RWPE2 (cell line): ENCODE results near the gene KAZN.
A peak's percentile ranks its signal among the peaks of the same experiment; 100 is the strongest.

Experiments
- ATAC-seq: fragments of 200-7000 bp; cut with Tn5 transposase; 3 replicates; pipeline ENCODE4 v1.9.1; 2021; ENCODE audit warnings: low read depth
- DNase-seq: peaks from one replicate; pipeline ENCODE4 v3.0.0-alpha.2; 2020; ENCODE audit warnings: low spot score
- H3K27ac ChIP-seq: fragments of 450-650 bp; 2 replicates; pipeline ENCODE4 v1.5.1; 2017; ENCODE audit warnings: mild to moderate bottlenecking; ENCODE audit not compliant: poor library complexity, severe bottlenecking
- H3K27me3 ChIP-seq: fragments of 250-450 bp; sonication (Bioruptor Pico); 2 replicates; pipeline ENCODE4 v1.5.1; 2021; ENCODE audit warnings: mild to moderate bottlenecking, moderate library complexity; ENCODE audit not compliant: insufficient read depth, poor library complexity, severe bottlenecking
- H3K36me3 ChIP-seq: fragments of 250-450 bp; sonication (Bioruptor Pico); 2 replicates; pipeline ENCODE4 v1.5.1; 2020; ENCODE audit warnings: low read depth, mild to moderate bottlenecking, moderate library complexity
- H3K4me1 ChIP-seq: fragments of 250-450 bp; sonication (Bioruptor Pico); 2 replicates; pipeline ENCODE4 v1.5.1; 2021; ENCODE audit warnings: mild to moderate bottlenecking, moderate library complexity; ENCODE audit not compliant: insufficient read depth, poor library complexity, severe bottlenecking
- H3K4me3 ChIP-seq: fragments of 250-450 bp; sonication (Bioruptor Pico); 2 replicates; pipeline ENCODE4 v1.5.1; 2021; ENCODE audit warnings: mild to moderate bottlenecking, moderate library complexity; ENCODE audit not compliant: severe bottlenecking
- H3K9me3 ChIP-seq: fragments of 250-450 bp; sonication (Bioruptor Pico); 2 replicates; pipeline ENCODE4 v1.5.1; 2021; ENCODE audit warnings: mild to moderate bottlenecking, moderate library complexity; ENCODE audit not compliant: severe bottlenecking
- TF ChIP-seq, protein P1 (sequence below): fragments of 450-650 bp; IDR thresholded peaks from one replicate; pipeline ENCODE4 v1.5.1; 2017; ENCODE audit warnings: mild to moderate bottlenecking, moderate library complexity; ENCODE audit not compliant: poor library complexity, severe bottlenecking

The KAZN gene

DNA sequence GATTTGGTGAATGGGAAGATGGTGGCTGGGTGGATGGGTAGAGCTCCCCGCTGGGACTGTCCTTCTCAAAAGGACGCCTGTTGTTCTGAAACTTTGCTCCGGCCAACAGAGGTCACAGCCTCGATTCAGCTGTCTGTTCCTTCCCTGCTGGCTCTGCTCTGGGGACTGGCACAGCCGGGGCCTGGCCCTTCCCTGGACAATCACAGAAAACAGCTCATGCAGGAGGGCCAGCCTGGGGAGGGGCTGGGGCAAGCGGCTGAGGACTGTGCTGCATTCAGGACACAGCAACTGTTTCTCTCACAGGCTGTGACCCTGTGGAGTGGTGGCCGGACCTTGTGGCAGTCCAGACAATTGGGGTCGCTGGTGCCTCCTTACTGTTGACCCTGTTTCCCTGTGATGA lies 444.4 kb downstream of the KAZN start:
- H3K4me3 ChIP-seq = no peak overlapping the region
- H3K27me3 ChIP-seq = no peaks in the 10 kb centered on the region
- H3K27ac ChIP-seq = no peak overlapping the region
- no peaks in the 10 kb centered on the region for H3K9me3 ChIP-seq
- TF ChIP-seq, protein P1, sequence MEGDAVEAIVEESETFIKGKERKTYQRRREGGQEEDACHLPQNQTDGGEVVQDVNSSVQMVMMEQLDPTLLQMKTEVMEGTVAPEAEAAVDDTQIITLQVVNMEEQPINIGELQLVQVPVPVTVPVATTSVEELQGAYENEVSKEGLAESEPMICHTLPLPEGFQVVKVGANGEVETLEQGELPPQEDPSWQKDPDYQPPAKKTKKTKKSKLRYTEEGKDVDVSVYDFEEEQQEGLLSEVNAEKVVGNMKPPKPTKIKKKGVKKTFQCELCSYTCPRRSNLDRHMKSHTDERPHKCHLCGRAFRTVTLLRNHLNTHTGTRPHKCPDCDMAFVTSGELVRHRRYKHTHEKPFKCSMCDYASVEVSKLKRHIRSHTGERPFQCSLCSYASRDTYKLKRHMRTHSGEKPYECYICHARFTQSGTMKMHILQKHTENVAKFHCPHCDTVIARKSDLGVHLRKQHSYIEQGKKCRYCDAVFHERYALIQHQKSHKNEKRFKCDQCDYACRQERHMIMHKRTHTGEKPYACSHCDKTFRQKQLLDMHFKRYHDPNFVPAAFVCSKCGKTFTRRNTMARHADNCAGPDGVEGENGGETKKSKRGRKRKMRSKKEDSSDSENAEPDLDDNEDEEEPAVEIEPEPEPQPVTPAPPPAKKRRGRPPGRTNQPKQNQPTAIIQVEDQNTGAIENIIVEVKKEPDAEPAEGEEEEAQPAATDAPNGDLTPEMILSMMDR = no peak
- H3K36me3 ChIP-seq = no peaks in the 10 kb centered on the region
- DNase-seq (no peak), ATAC-seq (no peak)
- no peaks in the 10 kb centered on the region for H3K4me1 ChIP-seq

DNA sequence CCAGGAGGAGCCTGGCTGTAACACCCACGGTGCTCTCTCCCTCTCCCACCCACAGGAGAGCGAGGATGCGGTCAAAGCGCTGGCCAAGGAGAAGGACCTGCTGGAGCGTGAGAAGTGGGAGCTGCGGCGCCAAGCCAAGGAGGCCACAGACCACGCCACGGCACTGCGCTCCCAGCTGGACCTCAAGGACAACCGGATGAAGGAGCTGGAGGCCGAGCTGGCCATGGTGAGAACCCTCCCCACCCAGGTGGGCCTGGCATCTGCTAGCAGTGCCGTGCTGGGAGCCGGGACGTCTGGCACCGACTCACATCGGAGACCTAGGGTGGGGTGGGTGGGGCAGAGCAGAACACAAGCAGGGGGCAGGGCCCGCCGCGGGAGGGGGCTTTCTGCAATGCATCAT lies 445.4 kb downstream of the KAZN start:
- no peak overlapping the region for H3K4me3 ChIP-seq
- DNase-seq (no peak), ATAC-seq (no peak)
- no peak overlapping the region for H3K27ac ChIP-seq
- H3K36me3 ChIP-seq = no peaks in the 10 kb centered on the region
- TF ChIP-seq, protein P1 = no peak
- no peaks in the 10 kb centered on the region for H3K9me3 ChIP-seq
- no peaks in the 10 kb centered on the region for H3K27me3 ChIP-seq
- no peaks in the 10 kb centered on the region for H3K4me1 ChIP-seq

DNA sequence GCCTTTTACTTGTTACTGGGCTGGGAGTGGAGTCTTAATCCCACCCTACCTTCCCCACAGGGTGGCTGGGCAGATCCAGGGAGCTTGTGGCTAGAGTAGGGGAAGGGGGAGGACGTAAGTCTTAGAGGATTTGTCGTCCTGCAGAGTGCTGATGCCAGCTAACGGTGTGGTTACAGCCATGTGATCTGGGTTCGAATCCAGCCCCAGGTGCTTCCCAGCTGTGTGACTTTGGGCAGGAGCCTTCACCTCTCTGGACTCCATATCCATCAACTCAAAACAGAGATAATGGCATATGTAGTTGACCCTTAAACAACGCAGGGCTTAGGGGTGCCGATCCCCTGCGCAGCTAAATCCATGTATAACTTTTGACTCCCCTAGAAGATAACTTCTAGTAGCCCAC lies 446.6 kb downstream of the KAZN start:
- DNase-seq = no peak
- TF ChIP-seq, protein P1 = no peak
- Histone ChIP-seq H3K9me3 (no peaks in the 10 kb centered on the region), H3K4me1 (no peaks in the 10 kb centered on the region), H3K27me3 (no peaks in the 10 kb centered on the region), H3K27ac (no peak overlapping the region), H3K4me3 (no peak overlapping the region), H3K36me3 (no peaks in the 10 kb centered on the region)
- ATAC-seq = no peak

DNA sequence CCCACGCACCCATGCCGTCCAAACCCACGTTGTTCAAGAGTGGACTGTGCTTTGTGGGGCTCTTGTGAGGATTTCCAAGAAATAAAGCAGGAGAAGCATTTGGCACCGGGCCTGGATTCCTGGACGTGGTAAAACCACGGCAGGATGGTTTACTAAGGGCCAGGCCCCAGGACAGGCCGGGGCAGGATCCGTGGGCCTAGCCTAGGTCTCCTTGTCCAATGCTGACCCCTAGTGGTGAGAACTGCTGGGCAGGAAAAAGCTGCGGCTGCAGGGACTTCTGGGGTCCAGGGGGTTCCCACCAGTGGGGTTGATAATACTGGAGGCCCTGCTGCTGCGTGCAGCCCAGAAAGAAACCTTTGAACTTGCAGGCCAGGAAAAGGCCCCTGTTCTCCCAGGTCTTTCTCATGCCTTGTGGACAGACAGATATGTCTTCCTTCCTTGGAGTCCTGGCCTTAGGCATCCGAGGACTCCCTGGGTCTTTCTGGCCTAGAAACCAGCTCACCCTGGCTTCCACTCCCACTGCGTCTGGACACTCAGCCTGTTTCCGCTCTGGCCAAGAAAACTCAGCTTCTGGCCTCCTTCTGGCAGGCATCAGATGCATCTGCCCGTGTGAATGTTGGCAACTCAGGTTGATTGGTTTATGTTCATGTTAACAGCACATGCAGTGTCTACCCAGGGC lies 448.1 kb downstream of the KAZN start:
- H3K4me3 ChIP-seq = no peak overlapping the region
- DNase-seq = no peak
- ATAC-seq = peak; percentile 86
- H3K36me3 ChIP-seq = no peaks in the 10 kb centered on the region
- H3K27me3 ChIP-seq = no peaks in the 10 kb centered on the region
- H3K27ac ChIP-seq = no peak overlapping the region
- no peaks in the 10 kb centered on the region for H3K4me1 ChIP-seq
- TF ChIP-seq, protein P1 = peak; percentile 89
- H3K9me3 ChIP-seq = no peaks in the 10 kb centered on the region

DNA sequence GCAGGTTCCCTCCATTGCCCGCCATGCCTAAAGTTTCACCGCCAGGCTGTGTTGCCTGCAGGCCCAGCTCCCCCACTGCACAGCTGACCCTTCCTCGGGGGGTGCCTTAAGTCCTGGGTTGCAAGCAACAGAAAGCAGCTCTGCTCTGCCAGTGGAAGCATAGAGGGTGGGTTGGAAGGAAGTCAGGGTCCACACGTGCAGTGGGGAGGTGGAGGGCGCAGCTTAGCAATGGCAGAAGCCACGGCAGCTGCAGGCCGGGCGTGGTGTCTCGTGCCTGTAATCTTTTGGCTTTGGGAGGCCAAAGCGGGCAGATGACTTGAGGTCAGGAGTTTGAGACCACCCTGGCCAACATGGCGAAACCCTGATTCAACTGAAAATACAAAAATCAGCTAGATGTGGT lies 448.8 kb downstream of the KAZN start:
- Histone ChIP-seq H3K27ac (no peak overlapping the region), H3K4me1 (no peaks in the 10 kb centered on the region), H3K36me3 (no peaks in the 10 kb centered on the region), H3K9me3 (no peaks in the 10 kb centered on the region), H3K27me3 (no peaks in the 10 kb centered on the region), H3K4me3 (no peak overlapping the region)
- TF ChIP-seq, protein P1 = no peak
- DNase-seq (no peak), ATAC-seq (no peak)
